ENCODE results near the gene TBCD. TPM values are rescaled to one million over a fixed set of nuclear protein-coding genes. Genes with fewer than 3 reads are reported as not detected.

The TBCD gene
- total RNA-seq, 4 donors from 2014 or later: 30.5 to 94.3 (median 51.8) TPM

GRCh38 chr17:82870541-82870940 is 118.7 kb downstream of the TBCD start:
- ATAC-seq (ENCODE audit: low FRiP score) (no peak), DNase-seq (ENCODE audit: low spot score) (no peak)
- no peak for TF ChIP-seq CTCF (IDR thresholded peaks at IDR 0.05)

GRCh38 chr17:82871056-82871775 is 119.4 kb downstream of the TBCD start:
- no peak for DNase-seq (ENCODE audit: low spot score)
- no peak for ATAC-seq (ENCODE audit: low FRiP score)
- TF ChIP-seq CTCF (IDR thresholded peaks at IDR 0.05): no peak

DNA sequence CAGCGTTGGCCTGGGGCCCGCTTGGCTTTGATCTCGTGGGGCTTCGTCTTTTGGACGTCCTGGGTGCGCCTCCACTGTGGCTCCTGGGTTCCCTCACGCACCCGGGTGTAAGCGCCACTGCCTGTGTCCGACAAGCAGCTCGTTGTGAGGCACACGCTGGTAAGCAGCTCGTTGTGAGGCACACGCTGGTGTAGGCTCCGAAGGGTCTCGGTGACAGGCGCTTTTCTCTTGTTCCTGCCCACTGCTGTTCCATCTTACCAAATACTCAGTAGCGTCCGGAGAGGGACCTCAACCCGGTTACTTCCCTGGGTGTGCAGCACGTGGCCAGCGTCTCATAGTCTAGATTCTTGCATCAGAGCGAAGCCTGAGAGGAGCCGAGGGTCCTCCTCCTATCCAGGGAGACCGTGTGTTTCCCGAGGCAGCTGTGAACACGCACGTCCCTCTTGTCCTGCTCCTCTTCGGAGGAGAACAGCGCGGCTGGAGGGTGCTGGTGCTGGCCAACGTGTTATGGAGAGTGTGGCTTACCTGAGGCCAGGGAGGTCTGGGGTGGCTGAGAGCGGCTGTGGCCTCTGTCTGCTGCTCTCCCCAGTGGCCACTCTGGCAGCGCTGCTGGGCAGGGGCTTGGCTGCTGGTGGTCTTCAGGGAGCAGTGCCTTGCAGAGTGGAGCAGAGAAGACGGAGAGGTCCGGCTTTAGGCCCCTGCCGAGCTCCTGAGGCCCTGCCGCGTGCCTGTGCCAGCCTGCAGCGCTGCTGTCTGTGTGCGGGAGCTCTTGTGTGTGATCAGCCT is 120.1 kb downstream of the TBCD start:
- no peak for DNase-seq (ENCODE audit: low spot score)
- no peak for ATAC-seq (ENCODE audit: low FRiP score)
- TF ChIP-seq CTCF (IDR thresholded peaks at IDR 0.05): no peak

GRCh38 chr17:82872591-82873520 is 121.0 kb downstream of the TBCD start:
- no peak for TF ChIP-seq CTCF (IDR thresholded peaks at IDR 0.05)
- ATAC-seq (ENCODE audit: low FRiP score) (no peak), DNase-seq (ENCODE audit: low spot score) (no peak)

GRCh38 chr17:82873521-82873920 is 121.7 kb downstream of the TBCD start:
- no peak for ATAC-seq (ENCODE audit: low FRiP score)
- DNase-seq (ENCODE audit: low spot score): no peak
- TF ChIP-seq CTCF (IDR thresholded peaks at IDR 0.05): no peak

- TF ChIP-seq CTCF (IDR thresholded peaks at IDR 0.05): no peak
- DNase-seq (ENCODE audit: low spot score) (no peak), ATAC-seq (ENCODE audit: low FRiP score) (no peak)
Observed at GRCh38 chr17:82874011-82874835, 122.4 kb downstream of the TBCD start.

Measured in omental fat pad (tissue), 4 donors.